Forelimb muscle (tissue), 1 donor: Measurements from ENCODE around the gene ZER1. TPM values are rescaled to one million over a fixed set of nuclear protein-coding genes. Genes with fewer than 3 reads are reported as not detected.
"Not testable (repeated sequence)": the region's sequence is repeated elsewhere in the genome, so short reads cannot be mapped to it uniquely, and the experiment has no call there.

Source experiments
- DNase-seq: peaks from one replicate; pipeline ENCODE4 v3.0.0-alpha.2; 2013; ENCODE audit warnings: low read depth
- polyA plus RNA-seq: library from polyadenylated mRNA; unstranded; fragments of 120-200 nt; gene quantifications from one replicate; pipeline ENCODE4 v1.2.1, GENCODE V29; 2013; ENCODE audit not compliant: insufficient read length

The ZER1 gene
- polyA plus RNA-seq, 1 donor: 35.6 TPM

DNA sequence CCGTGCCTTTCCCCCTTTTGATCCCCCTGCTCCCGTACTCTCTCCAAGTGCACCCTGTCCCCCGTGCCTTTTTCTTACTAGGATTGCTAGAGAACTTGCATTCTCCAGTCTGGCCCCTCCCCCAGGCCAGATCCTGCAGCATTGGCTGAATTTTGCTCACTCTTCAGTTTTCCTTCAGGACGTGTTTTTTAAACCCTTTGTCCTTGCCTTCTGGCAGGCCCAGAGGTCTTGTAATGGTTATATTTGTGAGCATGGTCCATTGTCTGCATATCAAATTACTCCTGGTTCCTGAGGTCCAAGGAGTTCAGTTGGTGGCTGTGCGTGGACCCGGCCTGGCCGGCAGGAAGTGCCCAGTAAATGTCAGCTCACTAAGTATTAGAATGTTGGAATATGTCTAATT, 15.9 kb upstream of the ZER1 start:
- no peak for DNase-seq

DNA sequence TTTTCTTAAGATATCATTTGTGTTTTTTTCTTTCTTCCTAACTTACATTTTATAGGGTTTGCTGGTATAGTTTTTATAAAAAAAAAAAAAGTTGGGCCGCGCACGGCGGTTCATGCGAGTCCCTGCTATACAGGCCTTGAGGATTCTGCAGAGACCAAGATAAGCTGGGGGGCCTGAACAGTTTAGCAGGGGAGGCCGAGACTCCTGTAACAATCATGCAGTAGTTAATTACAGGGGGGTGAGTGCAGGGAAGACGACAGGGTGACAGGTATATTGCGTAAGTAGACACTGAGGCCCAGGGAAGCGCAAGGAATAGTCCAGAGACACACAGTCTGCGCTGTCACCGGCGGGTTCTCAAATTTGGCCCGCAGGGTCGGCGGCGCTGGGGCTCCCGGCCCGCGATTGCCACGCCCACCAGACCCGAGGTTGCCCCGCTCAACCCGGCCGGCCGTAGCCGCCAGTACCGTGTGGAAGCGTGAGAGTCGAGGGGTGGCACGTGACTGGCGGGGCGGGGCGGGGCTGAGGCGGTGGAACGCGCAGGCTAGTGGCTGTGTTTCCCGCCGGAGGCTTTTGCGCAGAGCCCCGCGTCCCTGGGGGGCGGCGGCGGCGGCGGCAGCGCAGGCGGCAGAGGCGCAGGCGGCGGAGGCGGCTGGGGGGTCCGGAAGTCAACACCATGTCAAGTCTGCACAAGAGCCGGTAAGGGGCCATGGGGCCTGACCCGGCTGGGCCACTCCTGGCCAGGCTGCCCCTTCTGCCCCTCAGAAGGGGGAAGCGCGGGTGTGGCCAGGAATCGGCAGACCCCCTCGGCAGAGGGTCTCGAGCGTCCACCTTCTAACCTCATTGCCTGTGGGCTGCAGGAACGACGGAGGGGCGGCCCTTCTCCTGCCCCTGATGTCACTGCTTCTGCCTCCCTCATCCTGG, 15.2 kb upstream of the ZER1 start, which contains the start of gene TBC1D13:
Gene TBC1D13 (plus strand): TSS at position 573 of the 921 bp plus-strand sequence. CDS start 101 bp downstream, at position 674.
- DNase-seq: no peak

- DNase-seq: no peak
Observed at GRCh38 chr9:128785427-128785826, 13.7 kb upstream of the ZER1 start.

DNA sequence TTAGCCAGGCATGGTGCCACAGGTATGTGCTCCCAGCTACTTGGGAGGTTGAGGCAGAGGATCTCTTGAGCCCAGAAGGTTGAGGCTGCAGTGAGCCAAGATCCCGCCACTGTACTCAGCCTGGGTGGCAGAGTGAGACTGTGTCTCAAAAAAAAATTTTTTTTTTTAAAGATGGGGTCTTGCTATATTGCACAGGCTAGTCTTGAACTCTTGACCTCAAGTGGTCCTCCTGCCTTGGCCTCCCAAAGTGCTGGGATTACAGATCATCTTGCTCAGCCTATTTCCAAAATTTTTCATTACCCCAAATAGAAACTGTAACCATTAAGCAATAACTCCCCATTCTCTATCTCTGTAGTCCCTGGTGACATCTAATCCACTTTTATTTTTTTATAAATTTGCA, 10.9 kb upstream of the ZER1 start:
- DNase-seq: no peak

DNA sequence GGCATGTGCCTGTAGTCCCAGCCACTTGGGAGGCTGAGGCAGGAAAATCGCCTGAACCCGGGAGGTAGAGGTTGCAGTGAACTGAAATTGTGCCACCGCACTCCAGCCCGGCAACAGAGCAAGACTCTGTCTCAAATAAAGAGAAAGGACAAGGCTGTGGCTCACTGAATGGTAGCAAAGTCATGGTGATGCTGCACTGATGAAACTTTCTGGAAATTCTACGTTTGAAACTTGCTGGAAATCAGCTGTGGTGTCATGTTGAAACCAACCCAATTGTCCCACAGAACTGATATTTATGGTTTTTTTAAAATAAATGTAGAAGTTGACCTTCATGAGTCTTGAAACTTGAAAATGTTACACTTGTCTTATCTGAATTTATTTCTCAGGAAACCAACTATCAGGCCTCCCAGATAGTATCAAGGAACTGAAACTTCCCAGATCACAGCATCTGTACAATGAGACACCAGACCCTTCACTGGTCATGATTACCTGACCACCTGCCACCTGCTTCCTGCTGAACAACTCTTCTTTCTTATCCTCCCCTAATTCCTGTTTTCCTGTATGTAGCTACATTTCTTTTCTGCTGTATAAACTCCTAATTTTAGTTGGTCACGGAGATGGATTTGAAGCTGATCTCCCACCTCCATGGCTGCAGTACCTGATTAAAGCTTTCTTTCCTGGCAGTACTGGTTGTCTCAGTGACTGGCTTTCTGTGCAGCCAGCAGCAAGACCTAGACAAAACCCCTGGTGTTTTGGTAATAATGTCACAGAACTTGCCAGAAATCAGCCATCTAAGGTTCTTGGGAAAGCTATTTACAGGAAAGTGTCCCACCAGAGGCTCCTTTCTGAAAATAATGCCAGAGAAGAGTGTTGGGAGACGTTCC, 9.7 kb upstream of the ZER1 start:
- DNase-seq: no peak

DNA sequence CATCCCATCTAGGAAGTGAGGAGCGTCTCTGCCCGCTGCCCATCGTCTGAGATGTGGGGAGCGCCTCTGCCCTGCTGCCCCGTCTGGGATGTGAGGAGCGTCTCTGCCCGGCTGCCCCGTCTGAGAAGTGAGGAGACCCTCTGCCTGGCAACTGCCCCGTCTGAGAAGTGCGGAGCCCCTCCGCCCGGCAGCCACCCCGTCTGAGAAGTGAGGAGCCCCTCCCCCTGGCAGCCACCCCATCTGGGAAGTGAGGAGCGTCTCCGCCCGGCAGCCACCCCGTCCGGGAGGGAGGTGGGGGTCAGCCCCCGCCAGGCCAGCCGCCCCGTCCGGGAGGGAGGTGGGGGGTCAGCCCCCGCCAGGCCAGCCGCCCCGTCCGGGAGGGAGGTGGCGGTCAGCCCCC, 8.4 kb upstream of the ZER1 start:
- DNase-seq: not testable (repeated sequence)

DNA sequence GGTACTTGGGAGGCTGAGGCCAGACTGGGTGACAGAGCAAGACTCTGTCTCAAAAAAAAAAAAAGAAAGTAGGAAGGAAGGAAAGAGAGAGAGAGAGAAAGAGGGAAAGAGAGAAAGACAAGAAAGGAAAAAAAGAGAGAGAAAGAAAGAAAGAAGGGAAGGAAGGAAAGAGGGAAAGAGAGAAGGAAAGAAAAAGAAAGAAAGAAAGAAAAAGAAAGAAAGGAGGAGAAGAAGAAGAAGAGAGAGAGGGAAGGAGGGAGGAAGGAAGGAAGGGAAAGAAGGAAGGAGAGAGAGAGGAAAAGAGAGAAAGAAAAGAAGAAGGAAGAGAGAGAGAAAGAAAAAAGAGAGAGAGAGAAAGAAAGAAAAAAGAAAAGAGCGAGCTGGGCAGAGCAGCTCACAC, 3.1 kb upstream of the ZER1 start:
- DNase-seq: no peak

GRCh38 chr9:128773049-128773448, 1.3 kb upstream of the ZER1 start:
- no peak for DNase-seq

DNA sequence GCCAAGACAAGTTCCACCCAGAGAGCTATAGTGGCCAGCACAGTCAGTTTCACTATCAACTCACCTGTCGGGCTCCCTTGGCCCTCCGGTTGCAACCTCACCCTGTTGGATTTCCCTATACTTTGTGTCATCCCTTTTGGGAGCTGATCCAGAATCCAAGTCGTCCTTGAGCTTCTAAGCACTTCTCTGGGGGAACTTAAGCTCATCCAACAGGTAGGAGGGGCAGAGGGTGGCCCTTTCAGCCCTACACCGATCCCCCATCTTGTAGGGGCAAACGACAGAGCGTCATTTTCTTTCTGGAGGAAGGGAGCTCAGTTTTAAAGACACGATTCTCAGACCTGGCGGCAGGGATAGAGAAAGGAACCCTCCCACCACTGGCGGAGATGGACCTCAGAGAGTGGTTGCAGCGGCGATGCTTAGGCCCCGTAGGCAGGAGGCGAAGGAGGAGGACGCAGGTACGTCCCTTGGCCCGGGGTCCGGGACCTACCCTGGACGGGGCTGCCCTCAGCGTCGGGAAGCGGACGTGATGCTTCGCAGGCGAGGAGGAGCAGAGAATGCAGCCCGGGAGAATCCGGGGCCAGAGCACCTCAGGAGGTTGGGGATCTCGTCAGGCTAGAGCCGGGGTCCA, 519 bp downstream of the ZER1 start:
- no peak for DNase-seq

DNA sequence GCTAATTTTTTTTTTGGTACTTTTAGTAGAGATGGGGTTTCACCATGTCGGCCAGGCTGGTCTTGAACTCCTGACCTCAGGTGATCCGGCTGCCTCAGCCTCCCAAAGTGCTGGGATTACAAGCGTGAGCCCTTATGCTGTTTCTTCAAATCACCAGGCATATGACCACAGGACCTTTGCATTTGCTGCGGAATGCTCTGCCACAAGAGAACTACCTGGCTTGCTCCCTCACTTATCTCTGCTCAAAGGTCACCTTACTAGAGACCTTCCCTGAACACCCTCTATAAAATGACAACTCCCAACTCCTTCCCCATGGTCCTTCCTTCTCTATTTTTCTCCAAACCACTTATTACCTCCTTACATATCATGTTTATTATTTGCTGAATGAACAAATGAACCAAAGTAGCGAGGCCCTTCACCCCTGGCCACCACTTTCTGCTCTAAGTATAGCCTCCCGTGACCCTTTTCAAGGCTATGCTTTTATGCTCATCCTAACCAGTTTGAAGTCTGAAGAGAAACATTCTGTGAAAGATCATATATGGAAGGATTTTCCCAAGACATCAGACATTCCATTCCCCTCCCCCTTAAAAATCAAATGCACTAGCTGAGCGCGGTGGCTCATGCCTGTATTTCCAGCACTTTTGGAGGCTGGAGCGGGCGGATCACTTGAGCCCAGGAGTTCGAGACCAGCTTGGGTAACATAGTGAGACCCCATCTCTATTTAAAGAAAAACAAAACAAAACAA, 1.3 kb downstream of the ZER1 start:
- no peak for DNase-seq

DNA sequence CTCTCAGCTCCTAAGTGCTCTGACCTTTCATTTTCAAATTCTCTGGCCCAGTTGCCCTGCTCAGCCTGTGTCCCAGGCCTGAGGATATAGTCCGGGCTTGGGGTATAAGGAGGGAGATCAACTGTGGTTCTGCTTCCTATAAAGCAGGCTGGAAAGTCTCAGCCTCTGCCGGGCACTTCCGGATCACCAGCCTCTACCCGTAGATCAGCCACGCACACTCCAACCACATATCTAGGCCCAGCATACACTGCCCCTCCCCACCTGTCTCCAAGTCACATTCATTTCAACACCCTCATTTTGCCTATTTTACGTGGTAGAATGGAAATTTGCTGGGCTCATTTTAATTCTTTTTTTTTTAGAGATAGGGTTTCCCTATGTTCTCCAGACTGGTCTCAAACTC, 3.1 kb downstream of the ZER1 start:
- no peak for DNase-seq

DNA sequence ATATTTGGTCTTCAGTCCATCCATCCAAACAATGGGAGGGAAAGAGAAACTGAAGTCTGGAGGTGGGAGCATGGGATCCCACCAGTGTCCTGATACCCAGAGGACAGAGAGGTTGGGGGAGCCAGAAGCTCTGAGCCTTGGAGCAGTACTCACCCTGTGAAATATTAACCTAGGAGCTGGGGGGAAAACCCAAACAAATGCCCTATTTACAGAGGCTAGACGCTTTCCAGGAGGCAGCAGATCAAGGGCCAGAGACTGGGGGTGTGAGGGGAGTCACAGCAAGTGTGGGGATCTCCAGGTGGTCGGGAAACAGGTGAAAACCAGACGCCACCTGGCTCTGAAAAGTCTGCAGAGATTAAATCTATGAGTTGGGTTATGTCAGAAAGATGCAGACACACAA, 6.2 kb downstream of the ZER1 start:
- no peak for DNase-seq

DNA sequence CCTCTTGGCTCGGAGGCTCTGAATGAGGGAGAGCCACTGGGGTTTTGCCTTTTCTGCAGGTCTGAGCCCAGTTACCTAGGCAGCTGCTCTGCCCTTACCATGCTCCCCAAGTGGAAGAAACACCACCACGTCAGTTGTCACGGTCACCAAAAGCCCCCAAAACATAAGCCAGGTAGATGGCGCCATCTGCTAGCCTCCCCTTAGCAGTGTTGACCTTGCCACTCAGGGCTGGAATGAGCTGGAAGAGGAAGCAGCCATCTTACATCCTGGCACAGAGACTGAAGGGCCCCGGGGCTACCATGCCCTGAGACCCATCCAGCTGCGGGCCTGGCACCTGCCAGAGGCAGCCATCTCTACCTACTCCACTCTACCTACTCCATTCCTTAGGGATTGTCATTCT, 7.4 kb downstream of the ZER1 start:
- DNase-seq: no peak

DNA sequence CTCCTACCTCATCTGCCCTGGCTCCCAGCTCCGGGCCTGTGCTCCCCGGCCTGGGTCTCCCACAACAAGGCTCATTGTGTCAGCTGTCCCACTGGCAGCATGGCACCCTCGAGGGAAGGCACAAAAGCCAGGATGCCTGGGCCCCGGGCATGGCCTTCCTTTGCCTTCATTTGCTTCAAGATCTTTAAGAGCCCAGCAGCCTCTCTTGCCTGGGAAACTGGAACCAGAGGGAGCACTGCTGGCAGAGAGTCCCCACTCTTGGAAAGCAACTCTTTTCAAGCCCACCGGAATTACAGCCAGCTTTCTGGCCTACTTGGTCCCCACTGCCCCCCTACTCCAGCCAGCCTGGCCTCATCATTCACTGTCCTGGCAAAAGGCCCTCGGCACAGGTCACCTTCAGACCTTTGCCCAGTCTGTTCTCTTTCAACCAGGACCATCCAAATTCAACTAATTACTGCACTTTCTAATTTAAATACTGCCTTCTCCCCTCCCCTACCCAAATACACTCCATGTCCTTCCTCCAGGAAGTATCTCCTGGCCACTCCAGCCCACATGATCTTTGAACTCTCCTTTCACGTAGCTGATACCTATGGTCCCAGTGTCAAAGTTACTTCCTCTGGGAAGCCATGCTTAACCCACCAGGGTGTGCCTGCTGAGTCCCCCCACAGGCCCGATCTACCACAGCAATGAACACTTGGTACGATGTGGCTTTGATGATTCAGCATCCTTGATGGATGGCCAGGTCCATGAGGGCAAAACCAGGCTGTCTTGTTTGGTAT, 8.9 kb downstream of the ZER1 start:
- no peak for DNase-seq

DNA sequence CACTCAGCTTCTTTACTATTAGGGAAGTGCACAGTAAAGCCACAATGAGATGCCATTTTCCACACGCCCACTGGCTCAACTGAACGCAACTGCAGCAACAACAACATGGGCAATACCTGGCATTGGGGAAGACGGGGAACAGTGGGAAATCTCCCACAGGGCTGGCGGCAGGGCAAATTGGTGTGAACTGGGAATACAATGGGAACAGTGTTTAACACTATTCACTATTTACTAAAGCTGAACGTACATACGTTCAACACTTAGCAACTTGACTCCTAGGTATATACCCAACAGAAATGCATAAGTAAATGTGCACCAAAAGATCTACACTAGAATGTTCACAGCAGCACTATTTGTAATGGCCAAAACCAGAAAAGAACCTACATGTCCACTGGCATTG, 14.1 kb downstream of the ZER1 start:
- no peak for DNase-seq

DNA sequence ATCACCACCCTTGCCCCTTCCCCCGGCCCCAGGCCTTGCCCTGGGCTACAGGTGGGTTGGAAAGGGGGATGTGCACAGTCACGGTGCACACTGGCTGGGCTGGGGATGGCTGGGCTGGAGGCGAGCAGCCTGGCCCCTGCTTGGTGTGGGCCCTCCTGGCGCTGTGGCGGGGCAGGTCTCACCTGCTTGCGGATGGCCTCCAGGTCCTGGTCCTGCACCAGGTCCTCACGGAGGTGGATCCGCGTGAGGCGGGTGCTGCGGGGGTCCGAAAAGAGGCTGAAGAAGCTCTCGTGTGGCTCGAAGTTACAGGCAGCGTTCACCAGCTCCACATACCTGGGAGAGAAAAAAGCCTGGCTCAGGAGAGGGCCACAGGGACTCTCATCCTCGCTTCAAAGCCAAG, 18.1 kb downstream of the ZER1 start:
- DNase-seq: no peak

GRCh38 chr9:128750926-128751595, 20.7 kb downstream of the ZER1 start:
- no peak for DNase-seq

DNA sequence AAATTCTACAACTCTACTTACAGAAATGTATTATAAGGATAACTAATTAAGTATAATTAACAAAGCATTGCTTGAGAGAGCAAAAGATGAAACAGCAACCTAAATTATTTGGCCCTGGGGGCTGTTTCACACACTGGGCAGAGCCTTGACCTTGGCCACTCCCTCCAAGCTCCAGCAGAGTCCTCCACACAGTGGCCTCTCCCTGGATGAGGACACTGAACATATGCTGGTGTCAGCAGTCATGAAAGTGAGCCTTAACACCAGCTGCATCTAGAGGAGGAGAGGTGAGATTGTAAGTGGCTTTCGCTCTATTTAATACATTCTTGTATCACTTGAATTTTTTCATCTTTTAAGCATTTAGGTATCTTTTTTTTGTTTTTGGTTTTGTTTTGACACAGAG, 24.5 kb downstream of the ZER1 start:
- DNase-seq: no peak

- no peak for DNase-seq
Observed at GRCh38 chr9:128743421-128743820, 28.3 kb downstream of the ZER1 start.

- DNase-seq: no peak
Observed at GRCh38 chr9:128742401-128742800, 29.3 kb downstream of the ZER1 start.
